Esophagus squamous epithelium (tissue), 5 donors: Measurements from ENCODE around the gene DENND1A. TPM values are rescaled to one million over a fixed set of nuclear protein-coding genes. Genes with fewer than 3 reads are reported as not detected.

Source experiments
- DNase-seq: peaks from one replicate; lab custom pipeline; 2025; lab: John Stamatoyannopoulos, UW
- H3K27ac ChIP-seq, 4 donors: fragments of 200-600 bp; sonication (generic); one replicate each; pipeline ENCODE4 v1.5.1; 2016 to 2019; ENCODE audit warnings: mild to moderate bottlenecking in 1 of 4
- H3K27me3 ChIP-seq, 4 donors: fragments of 200-600 bp; sonication (generic); 1 replicate in 3 of 4; 2 replicates in 1 of 4; pipeline versions ENCODE4 v1.5.1 to v1.6.0; 2017 to 2021; ENCODE audit warnings: antibody characterized with exemption in 1 of 4
- H3K36me3 ChIP-seq, 3 donors: fragments of 200-600 bp; sonication (generic); one replicate each; pipeline ENCODE4 v1.5.1; 2016 to 2019
- H3K4me1 ChIP-seq, 3 donors: fragments of 200-600 bp; sonication (generic); one replicate each; pipeline ENCODE4 v1.5.1; 2017 to 2019
- H3K4me3 ChIP-seq, 4 donors: fragments of 200-600 bp; sonication (generic); 1 replicate in 3 of 4; 2 replicates in 1 of 4; pipeline ENCODE4 v1.5.1; 2016 to 2019; ENCODE audit warnings: mild to moderate bottlenecking in 2 of 4, moderate library complexity in 1 of 4
- H3K9me3 ChIP-seq, 3 donors: fragments of 200-600 bp; sonication (generic); one replicate each; pipeline ENCODE4 v1.5.1; 2016 to 2019
- CTCF ChIP-seq, 6 experiments: fragments of 450-650 bp in 4 of 6; fragments of 200-600 bp in 2 of 6; sonication (generic) in 2 of 6; IDR thresholded peaks; one replicate each; pipeline ENCODE4 v1.5.1; 2016 to 2019; ENCODE audit warnings: antibody characterized with exemption in 6 of 6, mild to moderate bottlenecking in 4 of 6, moderate library complexity in 4 of 6
- POLR2A ChIP-seq, 4 donors: fragments of 450-650 bp; IDR thresholded peaks; one replicate each; pipeline ENCODE4 v1.6.1; 2017; ENCODE audit warnings: antibody characterized with exemption in 4 of 4, mild to moderate bottlenecking in 4 of 4, moderate library complexity in 3 of 4
- WGBS, 2 donors: methylation state at CpG; one replicate each; pipeline ENCODE4 v1.1.5; 2018; 5-methylcytosine and 5-hydroxymethylcytosine counted together
- intact Hi-C: fragments of 100-400 bp; cut with DNase I; formaldehyde crosslinking; loops from one replicate; pipeline ENCODE4 v1.15.0; 2022
- total RNA-seq, 4 donors: library from RNA; depleted of rRNA; stranded (reverse); fragments of >200 nt; gene quantifications; one replicate each; pipeline ENCODE4 v1.1.0, GENCODE V29; 2016
- donor health status: DM: yes; HTN: yes; CAD: no.

Gene DENND1A
- total RNA-seq, 4 donors from 2014 or later = 5.3 to 16.0 (median 12.9) TPM

- H3K27me3 ChIP-seq = no peaks in the 10 kb centered on the region
- no peak overlapping the region for H3K4me3 ChIP-seq
- DNase-seq = no peak
- H3K9me3 ChIP-seq = no peaks in the 10 kb centered on the region
- WGBS, 2 donors = 79 to 83% methylated on average over 4 of the region's 5 CpGs
- H3K4me1 ChIP-seq = no peaks in the 10 kb centered on the region
- TF ChIP-seq CTCF (IDR thresholded peaks at IDR 0.05) (no peak), POLR2A (IDR thresholded peaks at IDR 0.05) (no peak)
- no peaks in the 10 kb centered on the region for H3K36me3 ChIP-seq
- intact Hi-C loops = no loop called here
- H3K27ac ChIP-seq = no peak overlapping the region
Observed at GRCh38 chr9:123468541-123468940, 461.4 kb downstream of the DENND1A start.

GRCh38 chr9:123465304-123465703 is 464.6 kb downstream of the DENND1A start:
- H3K4me3 ChIP-seq = no peak overlapping the region
- H3K36me3 ChIP-seq = no peaks in the 10 kb centered on the region
- 62 to 70% methylated on average over 1 of the region's 1 CpG for WGBS, 2 donors
- H3K9me3 ChIP-seq = no peaks in the 10 kb centered on the region
- TF ChIP-seq POLR2A (IDR thresholded peaks at IDR 0.05) (no peak), CTCF (IDR thresholded peaks at IDR 0.05) (no peak)
- no peaks in the 10 kb centered on the region for H3K4me1 ChIP-seq
- DNase-seq = no peak
- no peaks in the 10 kb centered on the region for H3K27me3 ChIP-seq
- intact Hi-C loops = no loop called here
- no peak overlapping the region for H3K27ac ChIP-seq

- Histone ChIP-seq H3K27ac (no peak overlapping the region), H3K4me3 (no peak overlapping the region), H3K9me3 (no peaks in the 10 kb centered on the region), H3K4me1 (no peaks in the 10 kb centered on the region), H3K27me3 (no peaks in the 10 kb centered on the region), H3K36me3 (peaks cover 0 to 23% (median 6%) of the 10 kb centered on the region in 3 donors)
- intact Hi-C loops = no loop called here
- no peak for DNase-seq
- 89 to 91% methylated on average over 2 of the region's 2 CpGs for WGBS, 2 donors
- TF ChIP-seq POLR2A (IDR thresholded peaks at IDR 0.05) (no peak), CTCF (IDR thresholded peaks at IDR 0.05) (no peak)
Observed at GRCh38 chr9:123460091-123460490, 469.8 kb downstream of the DENND1A start.

- H3K27ac ChIP-seq = no peak overlapping the region
- peaks cover 0 to 34% (median 6%) of the 10 kb centered on the region in 3 donors for H3K36me3 ChIP-seq
- no peaks in the 10 kb centered on the region for H3K4me1 ChIP-seq
- intact Hi-C loops = no loop called here
- no peaks in the 10 kb centered on the region for H3K27me3 ChIP-seq
- WGBS, 2 donors = 85 to 90% methylated on average over 4 to 8 of the region's 9 CpGs
- H3K4me3 ChIP-seq = no peak overlapping the region
- H3K9me3 ChIP-seq = no peaks in the 10 kb centered on the region
- DNase-seq = no peak
- TF ChIP-seq POLR2A (IDR thresholded peaks at IDR 0.05) (no peak), CTCF (IDR thresholded peaks at IDR 0.05) (no peak)
Observed at GRCh38 chr9:123457583-123457982, 472.3 kb downstream of the DENND1A start.

- Histone ChIP-seq H3K36me3 (peaks cover 0 to 43% (median 6%) of the 10 kb centered on the region in 3 donors), H3K27me3 (no peaks in the 10 kb centered on the region), H3K27ac (no peak overlapping the region), H3K9me3 (no peaks in the 10 kb centered on the region), H3K4me3 (no peak overlapping the region), H3K4me1 (no peaks in the 10 kb centered on the region)
- intact Hi-C loops = no loop called here
- DNase-seq = no peak
- 81 to 100% methylated on average over 2 to 3 of the region's 3 CpGs for WGBS, 2 donors
- TF ChIP-seq CTCF (IDR thresholded peaks at IDR 0.05) = no peak
- TF ChIP-seq POLR2A (IDR thresholded peaks at IDR 0.05) = no peak
Observed at GRCh38 chr9:123456011-123456410, 473.9 kb downstream of the DENND1A start.
